ENCODE data around the gene TRPT1.

The TRPT1 gene

GRCh38 chr11:64178203-64178602 is 47.8 kb downstream of the TRPT1 start:
- no peak for DNase-seq (ENCODE audit: low spot score)

DNA sequence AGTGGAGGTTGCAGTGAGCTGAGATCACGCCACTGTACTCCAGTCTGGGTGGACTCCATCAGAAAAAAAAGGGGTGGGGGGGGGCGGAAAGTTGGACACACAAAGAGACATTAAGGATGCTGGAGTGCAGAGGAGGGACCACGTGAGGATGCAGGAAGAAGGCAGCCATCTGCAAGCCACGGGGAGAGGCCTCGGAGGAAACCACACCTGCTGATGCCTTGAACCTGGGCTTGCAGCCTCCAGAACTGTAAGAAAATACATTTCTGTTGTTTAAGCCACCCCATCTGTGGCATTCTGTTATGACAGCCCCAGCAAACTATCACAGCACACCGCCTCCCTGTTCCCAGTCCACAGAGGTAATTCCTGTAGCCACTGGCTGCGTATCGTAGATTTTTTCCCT is 49.2 kb downstream of the TRPT1 start:
- no peak for DNase-seq (ENCODE audit: low spot score)

Data from HuH-7 (cell line).